HepG2 (cell line): ENCODE results near the gene CRTAC1. TPM values are rescaled to one million over a fixed set of nuclear protein-coding genes. Genes with fewer than 3 reads are reported as not detected.
A peak's percentile ranks its signal among the peaks of the same experiment; 100 is the strongest.

Source experiments
- ATAC-seq: fragments of 200-7000 bp; cut with Tn5 transposase; 3 replicates; pipeline ENCODE4 v1.9.1; 2020; ENCODE audit warnings: mild to moderate bottlenecking, moderate library complexity
- BruUV-seq: library from RNA; stranded (reverse); fragments of 400-500 nt; replicated peaks from 2 replicates; lab custom pipeline; 2021; lab: Mats Ljungman, UMichigan
- CTCF ChIA-PET: fragments of 300-600 bp; formaldehyde crosslinking; extraction: SDS; loops from one replicate; lab custom pipeline; 2021; ENCODE audit warnings: low total read pairs, inconsistent platforms, low intra/inter-chr PET ratio; lab: Yijun Ruan, JAX
- POLR2A ChIA-PET: fragments of 350-600 bp; sonication (Branson Sonifier 250); formaldehyde crosslinking; loops from one replicate; lab custom pipeline; 2020; ENCODE audit warnings: antibody characterized with exemption, inconsistent platforms; lab: Yijun Ruan, JAX
- DNase-seq: peaks from one replicate; pipeline ENCODE4 v3.0.0-alpha.2; 2015; ENCODE audit warnings: low spot score
- FAIRE-seq: peaks from 3 replicates; lab custom pipeline; 2011; peaks lifted over from hg19 to GRCh38; lab: Jason Lieb, UNC
- H2AFZ ChIP-seq: one replicate; pipeline ENCODE4 v1.6.1; 2011; ENCODE audit warnings: low read length, inconsistent platforms
- H3K27ac ChIP-seq: fragments of 300-600 bp; 3 replicates; pipeline ENCODE4 v1.8.0; 2011; ENCODE audit warnings: mixed run types, mild to moderate bottlenecking, mixed read lengths, low read length, inconsistent platforms; ENCODE audit not compliant: insufficient read depth; ENCODE audit errors: extremely low read length
- H3K27me3 ChIP-seq, 2 experiments: fragments of 200-600 bp in 1 of 2; 2 replicates in 1 of 2; 3 replicates in 1 of 2; pipeline versions ENCODE4 v1.6.0 to v1.8.0; 2011; ENCODE audit warnings: low read length in 2 of 2, mild to moderate bottlenecking in 2 of 2, moderate library complexity in 2 of 2, inconsistent platforms in 1 of 2; ENCODE audit not compliant: insufficient read depth in 2 of 2, control insufficient read depth in 1 of 2
- H3K36me3 ChIP-seq, 2 experiments: fragments of 200-600 bp in 1 of 2; replicated peaks in 1 of 2; 2 replicates in 1 of 2; 3 replicates in 1 of 2; pipeline versions ENCODE4 v1.5.1 to v1.8.0; 2011; ENCODE audit warnings: low read length in 2 of 2, inconsistent platforms in 1 of 2; ENCODE audit not compliant: insufficient read depth in 2 of 2, control insufficient read depth in 1 of 2
- H3K4me1 ChIP-seq: 2 replicates; pipeline ENCODE4 v1.5.1; 2012; ENCODE audit warnings: low read length, inconsistent platforms; ENCODE audit not compliant: insufficient read depth
- H3K4me2 ChIP-seq: 2 replicates; pipeline ENCODE4 v1.6.0; 2011; ENCODE audit warnings: low read depth, low read length, inconsistent platforms
- H3K4me3 ChIP-seq, 3 experiments: fragments of 200-600 bp in 1 of 3; sonication (generic), shearing (Covaris generic) in 1 of 3; replicated peaks in 1 of 3; 2 replicates each; pipeline ENCODE4 v1.5.1; 2011 to 2016; ENCODE audit warnings: low read length in 3 of 3, inconsistent platforms in 2 of 3, low read depth in 2 of 3, mild to moderate bottlenecking in 2 of 3, control low read depth in 1 of 3, mixed read lengths in 1 of 3; ENCODE audit not compliant: insufficient read depth in 1 of 3
- H3K79me2 ChIP-seq: one replicate; pipeline ENCODE4 v1.6.1; 2011; ENCODE audit warnings: low read length, inconsistent platforms; ENCODE audit not compliant: insufficient read depth
- H3K9ac ChIP-seq: 2 replicates; pipeline ENCODE4 v1.6.0; 2011; ENCODE audit warnings: mild to moderate bottlenecking, low read depth, low read length, inconsistent platforms; ENCODE audit not compliant: insufficient read depth
- H3K9me3 ChIP-seq: 2 replicates; pipeline ENCODE4 v1.5.1; 2012; ENCODE audit warnings: mild to moderate bottlenecking, low read length
- H4K20me1 ChIP-seq: 2 replicates; pipeline ENCODE4 v1.6.0; 2011; ENCODE audit warnings: inconsistent platforms, mild to moderate bottlenecking, low read length, moderate library complexity; ENCODE audit not compliant: insufficient read depth
- FOSL2 ChIP-seq: sonication (generic); formaldehyde crosslinking; IDR thresholded peaks from 2 replicates; pipeline ENCODE4 v1.4.0; 2020; ENCODE audit warnings: missing genetic modification reagents
- PLSCR1 ChIP-seq: sonication (generic); formaldehyde crosslinking; IDR thresholded peaks from 2 replicates; pipeline ENCODE4 v1.5.0; 2020; ENCODE audit warnings: missing genetic modification reagents, mild to moderate bottlenecking, borderline replicate concordance
- ZBTB33 ChIP-seq: sonication (generic); formaldehyde crosslinking; IDR thresholded peaks from 2 replicates; pipeline ENCODE4 v1.4.0; 2020; ENCODE audit warnings: missing genetic modification reagents
- WGBS: methylation state at CpG from one replicate; pipeline ENCODE4 v1.1.6; 2017; ENCODE audit warnings: low lambda C conversion rate; 5-methylcytosine and 5-hydroxymethylcytosine counted together
- in situ Hi-C: cut with HindIII; loops from 2 replicates; pipeline ENCODE4 v1.10.0; 2017; ENCODE audit warnings: low pct_unique_long_range_greater_than_20kb; ENCODE audit not compliant: extremely low pct_ligation_motif_present
- intact Hi-C: fragments of 100-400 bp; cut with micrococcal nuclease; formaldehyde crosslinking; loops from one replicate; pipeline ENCODE4 v1.10.0; 2022; ENCODE audit not compliant: unreplicated experiment
- polyA plus RNA-seq, 8 experiments: library from polyadenylated mRNA; depleted of rRNA in 3 of 8; stranded (reverse) in 7 of 8; unstranded in 1 of 8; fragments of >200 nt; fragmentation: Illumina TruSeq in 4 of 8; extraction: Trizol in 4 of 8; gene quantifications; 2 replicates each; pipeline versions ENCODE4 v1.2.1 to v1.2.3, GENCODE V29; 2011 to 2016; ENCODE audit warnings: low read depth in 4 of 8, missing spikeins in 1 of 8, mixed read lengths in 1 of 8; ENCODE audit not compliant: insufficient read depth in 1 of 8
- total RNA-seq, 5 experiments: library from RNA; depleted of rRNA; stranded (reverse); fragments of >200 nt; fragmentation: Illumina TruSeq; extraction: Trizol; gene quantifications; 2 replicates each; pipeline ENCODE4 v1.2.3, GENCODE V29; 2016; ENCODE audit warnings: low read depth in 1 of 5

The CRTAC1 gene
- total and polyA plus RNA-seq, 2 of the 13 experiments (the other 11 are each of a cell fraction or from before 2014, with no cell fraction given): not detected

DNA sequence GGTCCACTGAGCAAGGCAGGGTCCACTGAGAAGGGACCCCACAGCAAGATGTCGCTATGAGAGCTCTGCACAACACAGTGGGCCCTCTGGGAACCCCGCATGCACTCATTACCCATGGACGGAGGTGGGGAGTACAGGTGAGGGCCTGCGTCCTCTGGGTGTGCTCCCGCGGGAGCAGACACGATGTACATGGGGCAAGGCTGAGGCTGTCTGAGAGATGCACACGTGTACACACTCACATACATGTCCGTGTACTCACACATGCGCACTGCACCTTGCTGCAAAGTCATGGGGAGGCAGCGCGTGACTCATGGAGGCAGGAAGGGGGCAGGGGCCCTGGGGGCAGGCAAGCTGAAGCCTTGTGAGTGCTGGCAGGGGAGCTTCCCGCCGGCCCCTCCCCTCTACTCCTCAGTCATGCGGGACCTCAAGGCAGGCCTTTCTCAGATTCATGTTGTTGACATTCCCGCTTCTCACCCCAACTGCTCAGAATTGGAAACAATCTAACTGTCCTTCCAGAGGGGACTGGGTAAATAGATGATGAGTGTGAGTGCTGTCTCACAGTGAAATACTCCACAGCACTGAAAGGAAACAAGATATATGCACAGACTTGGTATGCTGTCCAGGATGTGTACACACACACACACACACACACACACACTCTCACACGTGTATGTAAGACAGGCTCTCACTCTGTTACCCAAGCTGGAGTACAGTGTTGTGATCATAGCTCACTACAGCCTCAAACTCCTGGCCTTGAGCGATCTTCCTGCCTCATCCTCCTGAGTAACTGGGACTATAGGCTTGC, 140.8 kb downstream of the CRTAC1 start:
- no peaks in the 10 kb centered on the region for H3K79me2 ChIP-seq
- TF ChIP-seq PLSCR1 (CRISPR knock-in tag) (no peak), ZBTB33 (CRISPR knock-in tag) (0 out of 2 replicates have a peak, but pooled peaks have one; percentile 21), FOSL2 (CRISPR knock-in tag) (0 out of 2 replicates have a peak, but pooled peaks have one; percentile 13)
- H3K36me3 ChIP-seq: no peaks in the 10 kb centered on the region
- POLR2A ChIA-PET: no interaction called here
- H3K4me2 ChIP-seq: no peak overlapping the region
- in situ Hi-C loops (no loop called here), intact Hi-C loops (no loop called here)
- H3K27ac ChIP-seq: no peak overlapping the region
- peaks cover 2 to 22% of the 10 kb centered on the region in 2 experiments; a peak in 3 of 5 replicates for H3K27me3 ChIP-seq
- no TSS peak for BruUV-seq
- 40% methylated on average over 6 of the region's 18 CpGs for WGBS
- H3K9ac ChIP-seq: no peak overlapping the region
- CTCF ChIA-PET: no interaction called here
- H2AFZ ChIP-seq: no peak overlapping the region
- no peaks in the 10 kb centered on the region for H3K4me1 ChIP-seq
- ATAC-seq: no peak; the same call in 2 of the 3 replicates
- H3K4me3 ChIP-seq: no peak overlapping the region
- FAIRE-seq: no peak
- H3K9me3 ChIP-seq: no peaks in the 10 kb centered on the region
- no peak for DNase-seq
- H4K20me1 ChIP-seq: no peaks in the 10 kb centered on the region
